HepG2 (cell line): ENCODE results near the gene C1R. TPM values are rescaled to one million over a fixed set of nuclear protein-coding genes. Genes with fewer than 3 reads are reported as not detected.

Source experiments
- AKAP8 ChIP-seq: sonication (generic); formaldehyde crosslinking; IDR thresholded peaks from 2 replicates; pipeline ENCODE4 v1.5.1; 2020; ENCODE audit warnings: mild to moderate bottlenecking, missing genetic modification reagents
- MAZ ChIP-seq, 2 experiments: sonication (generic) in 1 of 2; formaldehyde crosslinking in 1 of 2; IDR thresholded peaks; 2 replicates each; pipeline versions ENCODE4 v1.5.0 to v1.6.1; 2012 to 2020; ENCODE audit warnings: low read depth in 2 of 2, mild to moderate bottlenecking in 2 of 2, borderline replicate concordance in 1 of 2, improper control_type of control experiment in 1 of 2, low read length in 1 of 2, missing genetic modification reagents in 1 of 2, moderate library complexity in 1 of 2
- MED13 ChIP-seq: sonication (generic); formaldehyde crosslinking; IDR thresholded peaks from 2 replicates; pipeline ENCODE4 v1.5.0; 2020; ENCODE audit warnings: missing genetic modification reagents
- RARA ChIP-seq: IDR thresholded peaks from 2 replicates; pipeline ENCODE4 v1.6.1; 2016; ENCODE audit warnings: missing genetic modification reagents, missing compliant biosample characterization
- SALL1 ChIP-seq: sonication (generic); formaldehyde crosslinking; IDR thresholded peaks from 2 replicates; pipeline ENCODE4 v1.8.0; 2022; ENCODE audit warnings: mild to moderate bottlenecking, missing genetic modification reagents
- ZFY ChIP-seq: sonication (generic); formaldehyde crosslinking; IDR thresholded peaks from 2 replicates; pipeline ENCODE4 v1.4.0; 2020; ENCODE audit warnings: missing genetic modification reagents
- ZNF251 ChIP-seq: sonication (generic); formaldehyde crosslinking; IDR thresholded peaks from 2 replicates; pipeline ENCODE4 v1.9.0; 2021; ENCODE audit warnings: mild to moderate bottlenecking, missing genetic modification reagents
- ZNF563 ChIP-seq: sonication (generic); formaldehyde crosslinking; IDR thresholded peaks from 2 replicates; pipeline ENCODE4 v1.8.0; 2022; ENCODE audit warnings: mild to moderate bottlenecking, moderate library complexity, missing genetic modification reagents
- ZNF564 ChIP-seq: sonication (generic); formaldehyde crosslinking; IDR thresholded peaks from 2 replicates; pipeline ENCODE4 v1.8.1; 2023; ENCODE audit warnings: mild to moderate bottlenecking, missing genetic modification reagents
- ZNF83 ChIP-seq: sonication (generic); formaldehyde crosslinking; IDR thresholded peaks from 2 replicates; pipeline ENCODE4 v1.4.0; 2020; ENCODE audit warnings: missing genetic modification reagents, mild to moderate bottlenecking, borderline replicate concordance
- polyA plus RNA-seq, 8 experiments: library from polyadenylated mRNA; depleted of rRNA in 3 of 8; stranded (reverse) in 7 of 8; unstranded in 1 of 8; fragments of >200 nt; fragmentation: Illumina TruSeq in 4 of 8; extraction: Trizol in 4 of 8; gene quantifications; 2 replicates each; pipeline versions ENCODE4 v1.2.1 to v1.2.3, GENCODE V29; 2011 to 2016; ENCODE audit warnings: low read depth in 4 of 8, missing spikeins in 1 of 8, mixed read lengths in 1 of 8; ENCODE audit not compliant: insufficient read depth in 1 of 8
- total RNA-seq, 5 experiments: library from RNA; depleted of rRNA; stranded (reverse); fragments of >200 nt; fragmentation: Illumina TruSeq; extraction: Trizol; gene quantifications; 2 replicates each; pipeline ENCODE4 v1.2.3, GENCODE V29; 2016; ENCODE audit warnings: low read depth in 1 of 5
- TF ChIP-seq, protein P1 (sequence below): sonication (generic); formaldehyde crosslinking; IDR thresholded peaks from 2 replicates; pipeline ENCODE4 v1.5.1; 2020; ENCODE audit warnings: mild to moderate bottlenecking, missing genetic modification reagents, moderate library complexity
- TF ChIP-seq, protein P2 (sequence below): sonication (generic); formaldehyde crosslinking; IDR thresholded peaks from 2 replicates; pipeline ENCODE4 v1.4.0; 2020; ENCODE audit warnings: low read depth, mild to moderate bottlenecking, missing genetic modification reagents
- TF ChIP-seq, protein P3 (sequence below): sonication (generic); formaldehyde crosslinking; IDR thresholded peaks from 2 replicates; pipeline ENCODE4 v1.8.1; 2022; ENCODE audit warnings: low read depth, mild to moderate bottlenecking, missing genetic modification reagents
- TF ChIP-seq, protein P4 (sequence below): sonication (generic); formaldehyde crosslinking; IDR thresholded peaks from 2 replicates; pipeline ENCODE4 v1.4.0; 2020; ENCODE audit warnings: mild to moderate bottlenecking, missing genetic modification reagents, borderline replicate concordance
- TF ChIP-seq, protein P5 (sequence below): sonication (generic); formaldehyde crosslinking; IDR thresholded peaks from 2 replicates; pipeline ENCODE4 v1.5.0; 2020; ENCODE audit warnings: mild to moderate bottlenecking, missing genetic modification reagents

Gene C1R
- total and polyA plus RNA-seq, 2 of the 13 experiments (the other 11 are each of a cell fraction or from before 2014, with no cell fraction given): 3.5 to 6.5 TPM

DNA sequence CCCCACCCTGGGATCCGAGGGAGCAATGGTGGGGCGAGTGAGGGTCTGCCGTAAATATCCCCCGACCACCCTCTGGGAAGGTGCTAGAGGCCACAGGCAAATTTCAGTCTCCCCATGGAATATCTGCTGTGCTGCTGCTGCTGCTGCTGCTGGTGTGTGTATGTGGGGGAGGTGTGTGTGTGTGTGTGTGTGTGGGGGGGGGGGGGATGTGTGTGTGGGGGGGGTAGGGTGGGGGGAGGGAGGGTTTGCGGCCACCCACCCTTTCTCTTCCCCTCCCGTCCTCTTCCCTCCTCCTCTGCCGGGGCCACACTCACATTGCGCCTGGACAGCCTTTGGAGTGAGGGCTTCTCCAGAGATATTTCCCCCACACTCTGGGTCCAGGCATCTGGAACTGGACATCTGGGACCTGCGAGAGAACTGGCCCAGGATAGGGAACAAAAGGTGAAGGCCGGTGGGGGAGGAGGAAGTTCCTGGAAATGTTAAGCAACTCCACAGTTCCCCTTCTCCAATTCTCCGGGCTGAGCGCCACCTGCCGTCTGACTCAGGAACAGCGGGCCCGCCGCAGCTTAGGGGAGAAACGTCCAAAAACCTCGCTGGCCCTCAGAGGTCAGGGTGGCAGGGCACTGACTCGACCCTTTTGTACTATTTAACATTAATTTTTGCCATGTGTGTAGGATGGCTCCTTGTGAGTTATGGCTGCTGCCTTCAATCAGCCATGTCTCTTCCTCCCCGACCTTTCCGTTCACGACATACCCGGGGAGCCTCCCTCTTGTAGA lies 16.7 kb upstream of the C1R start, which contains the start of gene C1RL (continued):
- TF ChIP-seq, protein P1, sequence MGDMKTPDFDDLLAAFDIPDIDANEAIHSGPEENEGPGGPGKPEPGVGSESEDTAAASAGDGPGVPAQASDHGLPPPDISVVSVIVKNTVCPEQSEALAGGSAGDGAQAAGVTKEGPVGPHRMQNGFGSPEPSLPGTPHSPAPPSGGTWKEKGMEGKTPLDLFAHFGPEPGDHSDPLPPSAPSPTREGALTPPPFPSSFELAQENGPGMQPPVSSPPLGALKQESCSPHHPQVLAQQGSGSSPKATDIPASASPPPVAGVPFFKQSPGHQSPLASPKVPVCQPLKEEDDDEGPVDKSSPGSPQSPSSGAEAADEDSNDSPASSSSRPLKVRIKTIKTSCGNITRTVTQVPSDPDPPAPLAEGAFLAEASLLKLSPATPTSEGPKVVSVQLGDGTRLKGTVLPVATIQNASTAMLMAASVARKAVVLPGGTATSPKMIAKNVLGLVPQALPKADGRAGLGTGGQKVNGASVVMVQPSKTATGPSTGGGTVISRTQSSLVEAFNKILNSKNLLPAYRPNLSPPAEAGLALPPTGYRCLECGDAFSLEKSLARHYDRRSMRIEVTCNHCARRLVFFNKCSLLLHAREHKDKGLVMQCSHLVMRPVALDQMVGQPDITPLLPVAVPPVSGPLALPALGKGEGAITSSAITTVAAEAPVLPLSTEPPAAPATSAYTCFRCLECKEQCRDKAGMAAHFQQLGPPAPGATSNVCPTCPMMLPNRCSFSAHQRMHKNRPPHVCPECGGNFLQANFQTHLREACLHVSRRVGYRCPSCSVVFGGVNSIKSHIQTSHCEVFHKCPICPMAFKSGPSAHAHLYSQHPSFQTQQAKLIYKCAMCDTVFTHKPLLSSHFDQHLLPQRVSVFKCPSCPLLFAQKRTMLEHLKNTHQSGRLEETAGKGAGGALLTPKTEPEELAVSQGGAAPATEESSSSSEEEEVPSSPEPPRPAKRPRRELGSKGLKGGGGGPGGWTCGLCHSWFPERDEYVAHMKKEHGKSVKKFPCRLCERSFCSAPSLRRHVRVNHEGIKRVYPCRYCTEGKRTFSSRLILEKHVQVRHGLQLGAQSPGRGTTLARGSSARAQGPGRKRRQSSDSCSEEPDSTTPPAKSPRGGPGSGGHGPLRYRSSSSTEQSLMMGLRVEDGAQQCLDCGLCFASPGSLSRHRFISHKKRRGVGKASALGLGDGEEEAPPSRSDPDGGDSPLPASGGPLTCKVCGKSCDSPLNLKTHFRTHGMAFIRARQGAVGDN (CRISPR knock-in tag): no peak
- TF ChIP-seq, protein P2, sequence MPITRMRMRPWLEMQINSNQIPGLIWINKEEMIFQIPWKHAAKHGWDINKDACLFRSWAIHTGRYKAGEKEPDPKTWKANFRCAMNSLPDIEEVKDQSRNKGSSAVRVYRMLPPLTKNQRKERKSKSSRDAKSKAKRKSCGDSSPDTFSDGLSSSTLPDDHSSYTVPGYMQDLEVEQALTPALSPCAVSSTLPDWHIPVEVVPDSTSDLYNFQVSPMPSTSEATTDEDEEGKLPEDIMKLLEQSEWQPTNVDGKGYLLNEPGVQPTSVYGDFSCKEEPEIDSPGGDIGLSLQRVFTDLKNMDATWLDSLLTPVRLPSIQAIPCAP (CRISPR knock-in tag): no peak
- TF ChIP-seq SALL1: peak; percentile 82
- no peak for TF ChIP-seq ZNF563 (CRISPR knock-in tag)
- TF ChIP-seq, protein P3, sequence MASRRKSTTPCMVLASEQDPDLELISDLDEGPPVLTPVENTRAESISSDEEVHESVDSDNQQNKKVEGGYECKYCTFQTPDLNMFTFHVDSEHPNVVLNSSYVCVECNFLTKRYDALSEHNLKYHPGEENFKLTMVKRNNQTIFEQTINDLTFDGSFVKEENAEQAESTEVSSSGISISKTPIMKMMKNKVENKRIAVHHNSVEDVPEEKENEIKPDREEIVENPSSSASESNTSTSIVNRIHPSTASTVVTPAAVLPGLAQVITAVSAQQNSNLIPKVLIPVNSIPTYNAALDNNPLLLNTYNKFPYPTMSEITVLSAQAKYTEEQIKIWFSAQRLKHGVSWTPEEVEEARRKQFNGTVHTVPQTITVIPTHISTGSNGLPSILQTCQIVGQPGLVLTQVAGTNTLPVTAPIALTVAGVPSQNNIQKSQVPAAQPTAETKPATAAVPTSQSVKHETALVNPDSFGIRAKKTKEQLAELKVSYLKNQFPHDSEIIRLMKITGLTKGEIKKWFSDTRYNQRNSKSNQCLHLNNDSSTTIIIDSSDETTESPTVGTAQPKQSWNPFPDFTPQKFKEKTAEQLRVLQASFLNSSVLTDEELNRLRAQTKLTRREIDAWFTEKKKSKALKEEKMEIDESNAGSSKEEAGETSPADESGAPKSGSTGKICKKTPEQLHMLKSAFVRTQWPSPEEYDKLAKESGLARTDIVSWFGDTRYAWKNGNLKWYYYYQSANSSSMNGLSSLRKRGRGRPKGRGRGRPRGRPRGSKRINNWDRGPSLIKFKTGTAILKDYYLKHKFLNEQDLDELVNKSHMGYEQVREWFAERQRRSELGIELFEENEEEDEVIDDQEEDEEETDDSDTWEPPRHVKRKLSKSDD (CRISPR knock-in tag): no peak
- no peak for TF ChIP-seq MAZ (IDR thresholded peaks at IDR 0.05; ENCODE audit: borderline replicate concordance, low read depth, low read length)
- TF ChIP-seq MAZ (CRISPR knock-in tag; IDR thresholded peaks at IDR 0.05; ENCODE audit: low read depth): no peak
- TF ChIP-seq RARA (CRISPR knock-in tag): peak; percentile 95
- TF ChIP-seq ZNF564 (CRISPR knock-in tag): no peak; the same call in 1 of the 2 replicates
- peak; percentile 49; the same call in 1 of the 2 replicates for TF ChIP-seq MED13 (CRISPR knock-in tag)
- no peak for TF ChIP-seq ZNF251 (CRISPR knock-in tag)
- TF ChIP-seq, protein P4, sequence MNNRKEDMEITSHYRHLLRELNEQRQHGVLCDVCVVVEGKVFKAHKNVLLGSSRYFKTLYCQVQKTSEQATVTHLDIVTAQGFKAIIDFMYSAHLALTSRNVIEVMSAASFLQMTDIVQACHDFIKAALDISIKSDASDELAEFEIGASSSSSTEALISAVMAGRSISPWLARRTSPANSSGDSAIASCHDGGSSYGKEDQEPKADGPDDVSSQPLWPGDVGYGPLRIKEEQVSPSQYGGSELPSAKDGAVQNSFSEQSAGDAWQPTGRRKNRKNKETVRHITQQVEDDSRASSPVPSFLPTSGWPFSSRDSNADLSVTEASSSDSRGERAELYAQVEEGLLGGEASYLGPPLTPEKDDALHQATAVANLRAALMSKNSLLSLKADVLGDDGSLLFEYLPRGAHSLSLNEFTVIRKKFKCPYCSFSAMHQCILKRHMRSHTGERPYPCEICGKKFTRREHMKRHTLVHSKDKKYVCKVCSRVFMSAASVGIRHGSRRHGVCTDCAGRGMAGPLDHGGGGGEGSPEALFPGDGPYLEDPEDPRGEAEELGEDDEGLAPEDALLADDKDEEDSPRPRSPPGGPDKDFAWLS (CRISPR knock-in tag): no peak
- no peak for TF ChIP-seq AKAP8 (CRISPR knock-in tag)
- TF ChIP-seq, protein P5, sequence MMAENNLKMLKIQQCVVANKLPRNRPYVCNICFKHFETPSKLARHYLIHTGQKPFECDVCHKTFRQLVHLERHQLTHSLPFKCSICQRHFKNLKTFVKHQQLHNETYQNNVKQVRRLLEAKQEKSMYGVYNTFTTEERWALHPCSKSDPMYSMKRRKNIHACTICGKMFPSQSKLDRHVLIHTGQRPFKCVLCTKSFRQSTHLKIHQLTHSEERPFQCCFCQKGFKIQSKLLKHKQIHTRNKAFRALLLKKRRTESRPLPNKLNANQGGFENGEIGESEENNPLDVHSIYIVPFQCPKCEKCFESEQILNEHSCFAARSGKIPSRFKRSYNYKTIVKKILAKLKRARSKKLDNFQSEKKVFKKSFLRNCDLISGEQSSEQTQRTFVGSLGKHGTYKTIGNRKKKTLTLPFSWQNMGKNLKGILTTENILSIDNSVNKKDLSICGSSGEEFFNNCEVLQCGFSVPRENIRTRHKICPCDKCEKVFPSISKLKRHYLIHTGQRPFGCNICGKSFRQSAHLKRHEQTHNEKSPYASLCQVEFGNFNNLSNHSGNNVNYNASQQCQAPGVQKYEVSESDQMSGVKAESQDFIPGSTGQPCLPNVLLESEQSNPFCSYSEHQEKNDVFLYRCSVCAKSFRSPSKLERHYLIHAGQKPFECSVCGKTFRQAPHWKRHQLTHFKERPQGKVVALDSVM (CRISPR knock-in tag): no peak
- no peak for TF ChIP-seq ZFY (CRISPR knock-in tag)
- no peak for TF ChIP-seq ZNF83 (CRISPR knock-in tag)
